Effector memory CD4-positive, alpha-beta T cell (primary cell): ENCODE measurements around the gene FMN1.

ENCODE experiments used
- DNase-seq, 3 donors: peaks; one replicate each; pipeline ENCODE4 v3.0.0-alpha.2; 2020
- H3K27ac ChIP-seq: 2 replicates; pipeline ENCODE4 v1.7.0; 2013; ENCODE audit warnings: mild to moderate bottlenecking, low read length, moderate library complexity; ENCODE audit not compliant: insufficient read depth, poor library complexity, severe bottlenecking
- H3K27me3 ChIP-seq: replicated peaks from 2 replicates; pipeline ENCODE4 v1.7.0; 2013; ENCODE audit warnings: mild to moderate bottlenecking, low read length; ENCODE audit not compliant: insufficient read depth, control insufficient read depth, poor library complexity, severe bottlenecking
- H3K36me3 ChIP-seq: 2 replicates; pipeline ENCODE4 v1.7.0; 2013; ENCODE audit warnings: mild to moderate bottlenecking, low read length, moderate library complexity; ENCODE audit not compliant: control insufficient read depth, insufficient read depth
- H3K4me1 ChIP-seq: 2 replicates; pipeline ENCODE4 v1.7.0; 2013; ENCODE audit warnings: low read length, mild to moderate bottlenecking; ENCODE audit not compliant: control insufficient read depth, insufficient read depth, poor library complexity, severe bottlenecking
- H3K4me3 ChIP-seq: 2 replicates; pipeline ENCODE4 v1.7.0; 2013; ENCODE audit warnings: low read length, low read depth, mild to moderate bottlenecking; ENCODE audit not compliant: insufficient read depth, poor library complexity, severe bottlenecking
- H3K9me3 ChIP-seq: 2 replicates; pipeline ENCODE4 v1.7.0; 2013; ENCODE audit warnings: mild to moderate bottlenecking, low read length, moderate library complexity; ENCODE audit not compliant: control insufficient read depth

Gene FMN1

DNA sequence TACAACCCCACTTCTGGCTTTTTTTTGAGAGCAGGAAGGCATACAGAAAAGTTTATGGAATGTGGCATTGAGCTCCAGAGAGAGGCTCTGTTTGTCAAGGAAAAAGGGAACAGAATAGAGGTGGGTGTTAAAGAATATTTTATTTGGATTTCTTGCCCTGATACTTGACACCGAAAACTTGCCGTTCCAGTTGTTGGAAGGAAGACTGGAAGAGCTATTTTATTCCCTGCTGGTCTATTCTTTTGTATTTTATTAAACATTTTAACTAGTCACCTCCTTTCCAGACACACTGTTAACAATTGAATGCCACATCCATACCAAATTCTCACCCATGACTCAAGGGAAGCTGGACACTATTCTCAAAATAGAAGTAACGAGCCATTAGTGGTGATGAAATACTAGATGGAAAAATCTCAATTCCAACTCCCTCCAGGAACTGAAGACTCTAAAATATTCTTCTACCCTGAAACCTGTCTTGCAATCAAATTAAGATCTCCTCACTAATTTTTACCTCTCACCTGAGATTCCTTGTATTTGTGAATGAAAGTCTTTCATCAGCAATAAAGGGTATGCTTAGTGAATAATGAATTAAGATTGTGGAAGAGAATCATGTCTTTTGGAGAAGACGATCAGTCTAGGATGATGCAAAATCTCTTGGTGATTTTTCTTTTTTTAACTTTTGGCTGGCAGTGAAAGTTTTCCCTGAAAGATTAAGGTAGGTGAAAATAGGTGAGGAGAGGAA is 448.2 kb downstream of the FMN1 start:
- Histone ChIP-seq H3K27ac (no peak overlapping the region), H3K27me3 (no peaks in the 10 kb centered on the region), H3K4me1 (no peaks in the 10 kb centered on the region), H3K36me3 (no peaks in the 10 kb centered on the region), H3K4me3 (no peak overlapping the region), H3K9me3 (no peaks in the 10 kb centered on the region)
- no peak for DNase-seq

DNA sequence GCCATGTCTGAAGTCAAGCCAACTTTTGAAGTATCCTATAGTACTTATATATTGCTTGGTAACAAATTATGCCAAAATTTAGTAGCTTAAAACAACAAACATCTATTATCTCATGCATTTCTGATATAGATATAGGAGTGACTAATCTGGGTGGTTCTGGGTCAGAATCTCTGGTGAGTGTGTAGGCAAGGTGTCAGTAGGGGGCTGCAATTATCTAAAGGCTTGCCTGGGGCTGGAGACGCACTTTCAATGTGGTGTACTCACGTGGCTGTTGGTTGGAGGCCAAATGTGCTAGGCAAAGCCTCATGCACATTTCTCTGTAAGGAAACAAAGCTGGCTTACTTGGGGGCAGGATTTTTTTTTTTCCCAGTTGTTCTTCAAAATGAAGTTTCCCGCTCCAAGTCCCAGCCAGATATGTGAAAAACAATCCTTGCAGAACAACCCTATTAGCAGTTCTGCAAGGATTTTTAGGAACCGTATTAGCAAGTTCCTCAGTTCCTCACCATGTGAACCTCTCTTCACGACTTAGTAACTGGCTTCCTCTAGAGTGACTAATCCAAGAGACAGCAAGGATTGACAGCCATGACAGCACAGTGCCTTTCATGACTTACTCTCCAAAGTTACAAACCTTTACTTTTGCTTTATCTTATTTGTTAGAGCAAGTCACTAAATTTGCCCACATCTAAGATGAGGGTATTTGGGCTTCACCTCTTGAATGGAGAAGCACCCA is 450.9 kb downstream of the FMN1 start:
- no peak for DNase-seq
- no peak overlapping the region for H3K4me3 ChIP-seq
- no peaks in the 10 kb centered on the region for H3K9me3 ChIP-seq
- no peaks in the 10 kb centered on the region for H3K36me3 ChIP-seq
- no peaks in the 10 kb centered on the region for H3K4me1 ChIP-seq
- H3K27me3 ChIP-seq: no peaks in the 10 kb centered on the region
- H3K27ac ChIP-seq: no peak overlapping the region

DNA sequence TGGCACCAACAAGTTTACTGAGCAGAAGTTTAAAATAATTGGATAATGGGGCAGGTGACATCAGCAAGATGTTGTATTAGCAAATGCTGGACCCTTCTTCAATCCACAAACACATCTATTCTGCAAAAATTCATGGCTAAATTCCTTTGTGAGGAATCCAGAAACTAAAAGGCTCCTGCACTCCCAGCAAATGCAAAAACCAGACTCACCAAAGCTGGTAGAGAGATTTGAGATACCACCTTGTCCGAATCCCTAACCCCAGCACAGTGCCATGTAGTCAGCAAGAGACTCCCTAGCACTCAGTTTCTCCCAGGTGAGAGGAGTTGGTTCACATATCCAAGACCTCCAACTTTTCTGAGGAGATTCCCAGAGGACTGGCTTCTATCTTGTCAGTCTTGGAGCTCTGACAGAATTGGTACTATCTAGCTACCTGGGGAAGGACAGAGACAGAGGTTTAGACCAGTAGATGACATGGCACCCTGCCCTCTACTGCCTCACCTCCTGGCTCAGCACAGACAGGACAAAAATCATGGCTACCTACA is 454.9 kb downstream of the FMN1 start:
- Histone ChIP-seq H3K4me3 (no peak overlapping the region), H3K36me3 (no peaks in the 10 kb centered on the region), H3K27me3 (no peaks in the 10 kb centered on the region), H3K27ac (no peak overlapping the region), H3K9me3 (no peaks in the 10 kb centered on the region), H3K4me1 (no peaks in the 10 kb centered on the region)
- no peak for DNase-seq

GRCh38 chr15:32738666-32739065 is 455.8 kb downstream of the FMN1 start:
- H3K36me3 ChIP-seq: no peaks in the 10 kb centered on the region
- no peak for DNase-seq
- no peak overlapping the region for H3K4me3 ChIP-seq
- no peak overlapping the region for H3K27ac ChIP-seq
- no peaks in the 10 kb centered on the region for H3K9me3 ChIP-seq
- no peaks in the 10 kb centered on the region for H3K27me3 ChIP-seq
- H3K4me1 ChIP-seq: no peaks in the 10 kb centered on the region

DNA sequence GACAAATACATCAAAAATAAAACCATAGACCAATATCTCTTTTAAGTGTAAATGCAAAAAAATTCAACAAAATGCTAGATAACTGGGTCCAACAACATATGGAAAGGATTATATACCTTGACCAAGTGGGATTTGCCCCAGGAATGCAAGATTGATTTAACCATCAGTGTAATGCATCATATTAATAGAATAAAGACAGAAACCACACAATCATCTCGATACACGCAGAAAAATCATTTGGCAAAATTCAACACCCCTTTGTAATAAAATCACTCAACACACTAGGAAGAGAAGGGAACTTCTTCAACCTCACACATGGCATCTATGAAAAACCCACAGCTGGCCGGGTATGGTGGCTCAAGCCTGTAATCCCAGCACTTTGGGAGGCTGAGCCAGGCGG is 457.2 kb downstream of the FMN1 start:
- Histone ChIP-seq H3K27ac (no peak overlapping the region), H3K27me3 (no peaks in the 10 kb centered on the region), H3K9me3 (no peaks in the 10 kb centered on the region), H3K4me3 (no peak overlapping the region), H3K4me1 (no peaks in the 10 kb centered on the region), H3K36me3 (no peaks in the 10 kb centered on the region)
- no peak for DNase-seq

DNA sequence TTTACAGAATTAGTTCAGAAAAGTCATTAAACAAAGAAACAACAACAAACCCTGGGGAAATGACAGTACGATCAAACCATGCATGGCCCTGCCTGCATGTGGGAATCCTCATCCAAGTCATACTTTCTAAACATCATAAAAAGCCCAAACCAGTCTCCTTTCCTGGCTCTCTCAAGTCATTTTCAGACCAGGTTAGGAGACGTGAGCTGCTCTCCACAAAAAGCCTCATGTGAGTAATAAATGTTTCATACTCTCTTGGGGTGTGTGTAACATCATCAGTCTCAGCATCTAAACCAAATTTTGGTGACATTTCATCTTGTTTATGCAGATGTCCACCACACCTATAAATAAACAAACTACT is 457.8 kb downstream of the FMN1 start:
- H3K4me1 ChIP-seq: no peaks in the 10 kb centered on the region
- H3K36me3 ChIP-seq: no peaks in the 10 kb centered on the region
- DNase-seq: no peak
- no peaks in the 10 kb centered on the region for H3K9me3 ChIP-seq
- no peaks in the 10 kb centered on the region for H3K27me3 ChIP-seq
- no peak overlapping the region for H3K27ac ChIP-seq
- H3K4me3 ChIP-seq: no peak overlapping the region

DNA sequence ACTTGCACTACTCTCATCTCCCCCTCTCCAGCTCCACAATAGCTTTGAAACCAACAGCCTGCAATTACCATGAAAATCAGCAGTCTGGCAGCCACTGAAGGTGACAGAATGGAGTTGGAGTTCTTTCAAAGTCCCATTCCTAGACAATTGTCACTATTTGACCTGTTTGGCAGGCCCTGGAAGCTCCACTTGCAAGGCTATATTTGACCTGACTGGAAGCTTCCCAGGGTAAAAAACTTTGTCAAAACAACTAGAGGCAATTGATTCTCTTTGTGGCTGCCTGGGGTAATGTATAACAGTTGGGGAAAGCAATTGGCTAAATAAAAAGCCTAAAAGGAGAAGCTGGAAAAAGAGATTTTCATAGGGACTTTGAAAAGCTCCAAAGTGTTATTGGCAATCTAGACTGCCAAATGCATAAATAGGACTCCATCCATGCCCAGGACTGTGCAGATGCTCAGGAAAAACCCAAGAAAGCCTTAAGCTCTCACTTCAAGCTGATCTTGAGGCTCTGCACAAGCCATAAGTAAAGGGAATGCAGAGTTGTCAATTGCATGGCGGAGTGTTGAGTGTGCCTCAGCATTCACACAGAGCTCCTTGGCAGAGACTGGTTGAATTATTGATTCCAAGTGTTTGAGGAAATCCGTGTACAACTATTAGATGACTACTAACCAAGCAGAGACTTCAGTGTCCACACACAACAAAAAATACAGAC is 458.4 kb downstream of the FMN1 start:
- Histone ChIP-seq H3K4me1 (no peaks in the 10 kb centered on the region), H3K27me3 (no peaks in the 10 kb centered on the region), H3K27ac (no peak overlapping the region), H3K4me3 (no peak overlapping the region), H3K36me3 (no peaks in the 10 kb centered on the region), H3K9me3 (no peaks in the 10 kb centered on the region)
- no peak for DNase-seq

- H3K27ac ChIP-seq: no peak overlapping the region
- H3K9me3 ChIP-seq: no peaks in the 10 kb centered on the region
- no peaks in the 10 kb centered on the region for H3K27me3 ChIP-seq
- no peak overlapping the region for H3K4me3 ChIP-seq
- DNase-seq: no peak
- H3K36me3 ChIP-seq: no peaks in the 10 kb centered on the region
- H3K4me1 ChIP-seq: no peaks in the 10 kb centered on the region
Measured at GRCh38 chr15:32733281-32733680, 461.2 kb downstream of the FMN1 start.

- no peak overlapping the region for H3K27ac ChIP-seq
- H3K9me3 ChIP-seq: no peaks in the 10 kb centered on the region
- H3K4me1 ChIP-seq: no peaks in the 10 kb centered on the region
- no peaks in the 10 kb centered on the region for H3K27me3 ChIP-seq
- H3K36me3 ChIP-seq: no peaks in the 10 kb centered on the region
- DNase-seq: no peak
- H3K4me3 ChIP-seq: no peak overlapping the region
Measured at GRCh38 chr15:32732574-32733157, 461.8 kb downstream of the FMN1 start.
